ENCODE data around the gene DPP6.

The DPP6 gene

DNA sequence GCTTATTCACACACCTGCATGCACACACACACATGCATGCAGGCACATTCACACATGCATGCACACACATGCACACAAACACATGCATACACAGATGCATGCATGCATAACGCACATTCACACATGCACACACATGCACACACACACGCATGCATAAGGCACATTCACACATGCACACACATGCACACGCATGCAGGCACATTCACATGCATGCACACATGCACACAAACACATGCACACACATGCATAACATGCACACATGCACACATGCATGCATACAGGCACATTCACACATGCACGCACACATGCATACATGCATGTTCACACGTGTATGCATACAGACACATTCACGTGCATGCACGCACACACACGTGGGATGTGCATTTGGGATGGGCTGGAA is 784.9 kb downstream of the DPP6 start:
- Histone ChIP-seq H3K4me3 (ENCODE audit: low read depth, low read length) (no peak overlapping the region), H3K4me1 (no peaks in the 10 kb centered on the region; the same call in 1 of the 2 replicates), H3K9me3 (no peaks in the 10 kb centered on the region), H3K36me3 (no peaks in the 10 kb centered on the region; the same call in 1 of the 2 replicates), H3K27me3 (no peaks in the 10 kb centered on the region)
- DNase-seq = no peak
- no peak for TF ChIP-seq CTCF (IDR thresholded peaks at IDR 0.05; ENCODE audit: low read depth, low read length)

GRCh38 chr7:154837622-154838021 is 785.4 kb downstream of the DPP6 start:
- no peak for TF ChIP-seq CTCF (IDR thresholded peaks at IDR 0.05; ENCODE audit: low read depth, low read length)
- H3K4me1 ChIP-seq = peaks cover 2% of the 10 kb centered on the region
- H3K36me3 ChIP-seq = no peaks in the 10 kb centered on the region; the same call in 1 of the 2 replicates
- no peaks in the 10 kb centered on the region for H3K9me3 ChIP-seq
- no peaks in the 10 kb centered on the region for H3K27me3 ChIP-seq
- DNase-seq = no peak
- H3K4me3 ChIP-seq (ENCODE audit: low read depth, low read length) = no peak overlapping the region

- no peak for DNase-seq
- Histone ChIP-seq H3K9me3 (no peaks in the 10 kb centered on the region), H3K27me3 (no peaks in the 10 kb centered on the region), H3K36me3 (no peaks in the 10 kb centered on the region; the same call in 1 of the 2 replicates), H3K4me1 (peaks cover 13% of the 10 kb centered on the region), H3K4me3 (ENCODE audit: low read depth, low read length) (no peak overlapping the region)
- no peak for TF ChIP-seq CTCF (IDR thresholded peaks at IDR 0.05; ENCODE audit: low read depth, low read length)
These were observed 787.9 kb downstream of the DPP6 start for GRCh38 chr7:154840086-154840485.

DNA sequence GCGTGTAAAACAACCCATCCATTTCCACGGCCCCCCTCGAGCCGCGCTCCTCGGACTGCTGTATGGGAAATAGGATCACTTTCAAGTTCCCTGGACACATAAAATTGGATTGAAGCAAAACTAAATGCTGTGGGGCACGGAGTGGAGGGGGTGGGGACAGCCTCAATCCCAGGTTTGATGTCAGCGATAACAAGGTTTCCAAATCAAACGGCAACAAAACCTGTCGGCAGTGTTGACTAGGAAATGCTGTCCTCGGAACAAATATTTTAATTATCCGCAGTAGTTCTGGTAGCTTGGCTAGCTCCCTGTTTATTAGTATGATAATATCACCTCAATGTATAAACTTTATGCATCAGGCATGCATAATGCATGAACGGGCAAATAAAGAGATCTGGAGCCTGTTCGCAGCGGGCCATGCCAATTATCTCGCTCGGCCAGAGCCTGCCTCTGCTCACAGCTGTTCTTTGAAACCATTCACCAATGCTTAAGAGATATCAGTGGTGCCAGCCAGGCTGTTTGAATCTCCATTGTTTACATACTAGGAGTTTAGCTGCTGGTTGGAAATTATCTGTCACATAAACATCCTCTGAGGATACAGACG is 789.6 kb downstream of the DPP6 start:
- no peaks in the 10 kb centered on the region; the same call in 1 of the 2 replicates for H3K36me3 ChIP-seq
- peak; percentile 87 for DNase-seq
- TF ChIP-seq CTCF (IDR thresholded peaks at IDR 0.05; ENCODE audit: low read depth, low read length) = no peak
- H3K27me3 ChIP-seq = no peaks in the 10 kb centered on the region
- peaks cover 13% of the 10 kb centered on the region for H3K4me1 ChIP-seq
- H3K4me3 ChIP-seq (ENCODE audit: low read depth, low read length) = peak overlapping the region; percentile 53
- H3K9me3 ChIP-seq = no peaks in the 10 kb centered on the region

DNA sequence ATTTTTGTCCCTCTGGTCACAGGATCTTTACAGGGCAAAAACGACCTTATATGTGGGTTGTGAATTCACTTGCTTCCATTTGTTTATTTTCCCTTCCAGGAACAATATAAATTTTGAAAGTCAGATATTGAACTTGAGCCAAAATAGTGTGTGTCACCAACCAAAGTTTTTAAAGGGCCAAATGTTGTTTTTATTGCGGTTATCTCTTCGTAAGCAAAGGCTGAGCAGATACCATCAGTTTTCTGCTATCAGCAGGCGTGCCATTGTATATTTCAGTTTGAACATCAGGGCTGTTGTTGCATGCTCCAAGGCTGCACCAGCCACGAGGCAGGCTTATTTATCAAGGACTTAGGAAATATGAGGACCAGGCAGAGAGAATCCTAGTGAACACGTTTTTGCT is 790.4 kb downstream of the DPP6 start:
- no peak for TF ChIP-seq CTCF (IDR thresholded peaks at IDR 0.05; ENCODE audit: low read depth, low read length)
- peak overlapping the region; percentile 53 for H3K4me3 ChIP-seq (ENCODE audit: low read depth, low read length)
- no peaks in the 10 kb centered on the region; the same call in 1 of the 2 replicates for H3K36me3 ChIP-seq
- H3K4me1 ChIP-seq = peaks cover 13% of the 10 kb centered on the region
- peak; percentile 52 for DNase-seq
- no peaks in the 10 kb centered on the region for H3K27me3 ChIP-seq
- no peaks in the 10 kb centered on the region for H3K9me3 ChIP-seq

GRCh38 chr7:154843670-154844237 is 791.6 kb downstream of the DPP6 start:
- peaks cover 13% of the 10 kb centered on the region for H3K4me1 ChIP-seq
- no peaks in the 10 kb centered on the region for H3K9me3 ChIP-seq
- H3K27me3 ChIP-seq = no peaks in the 10 kb centered on the region
- DNase-seq = no peak
- TF ChIP-seq CTCF (IDR thresholded peaks at IDR 0.05; ENCODE audit: low read depth, low read length) = no peak
- H3K4me3 ChIP-seq (ENCODE audit: low read depth, low read length) = no peak overlapping the region
- no peaks in the 10 kb centered on the region; the same call in 1 of the 2 replicates for H3K36me3 ChIP-seq

Measured in BE2C (cell line).